HEK293 (cell line): ENCODE results near the gene RACK1.
"Not testable (repeated sequence)": the region's sequence is repeated elsewhere in the genome, so short reads cannot be mapped to it uniquely, and the experiment has no call there.

ENCODE experiments used
- CTCF ChIA-PET: fragments of 350-600 bp; formaldehyde crosslinking; extraction: SDS; loops from one replicate; lab custom pipeline; 2021; ENCODE audit warnings: antibody characterized with exemption; lab: Yijun Ruan, JAX
- POLR2A ChIA-PET: fragments of 300-600 bp; formaldehyde crosslinking; extraction: SDS; loops from one replicate; lab custom pipeline; 2020; ENCODE audit warnings: antibody characterized with exemption, inconsistent platforms; lab: Yijun Ruan, JAX
- H3K27ac ChIP-seq: fragments of 200-500 bp; sonication (Bioruptor generic); 2 replicates; pipeline ENCODE4 v1.5.1; 2014; ENCODE audit warnings: low read depth, low read length, control low read depth, inconsistent platforms; ENCODE audit errors: extremely low read depth
- H3K36me3 ChIP-seq, 2 experiments: fragments of 200-500 bp in 1 of 2; sonication (Bioruptor generic) in 1 of 2; 1 replicate in 1 of 2; 2 replicates in 1 of 2; pipeline ENCODE4 v1.5.1; 2014 to 2017; ENCODE audit warnings: inconsistent platforms in 2 of 2, low read length in 2 of 2; ENCODE audit not compliant: control insufficient read depth in 2 of 2, insufficient read depth in 1 of 2
- H3K4me1 ChIP-seq: fragments of 200-500 bp; sonication (Bioruptor generic); 2 replicates; pipeline ENCODE4 v1.5.1; 2014; ENCODE audit warnings: mild to moderate bottlenecking, low read length, inconsistent platforms; ENCODE audit not compliant: control insufficient read depth, insufficient read depth
- H3K4me3 ChIP-seq: 2 replicates; pipeline ENCODE4 v1.5.1; 2011; ENCODE audit warnings: low read depth, mild to moderate bottlenecking, control low read depth, low read length, moderate library complexity
- H3K9me3 ChIP-seq: fragments of 200-500 bp; sonication (Bioruptor generic); 2 replicates; pipeline ENCODE4 v1.5.1; 2014; ENCODE audit warnings: low read depth, low read length, inconsistent platforms; ENCODE audit not compliant: control insufficient read depth, insufficient read depth
- KLF17 ChIP-seq: fragments of 450-650 bp; formaldehyde crosslinking; IDR thresholded peaks from 2 replicates; pipeline ENCODE4 v1.5.1; 2016; ENCODE audit warnings: missing biosample characterization, missing genetic modification characterization
- MEIS1 ChIP-seq: sonication (generic); formaldehyde crosslinking; IDR thresholded peaks from 2 replicates; pipeline ENCODE4 v1.8.1; 2022; ENCODE audit warnings: missing genetic modification reagents, mild to moderate bottlenecking, borderline replicate concordance
- SP2 ChIP-seq: fragments of 450-650 bp; formaldehyde crosslinking; IDR thresholded peaks from 2 replicates; pipeline ENCODE4 v1.5.1; 2016; ENCODE audit warnings: missing biosample characterization, missing genetic modification characterization
- YY2 ChIP-seq: fragments of 450-650 bp; formaldehyde crosslinking; IDR thresholded peaks from 2 replicates; pipeline ENCODE4 v1.5.1; 2016; ENCODE audit warnings: missing biosample characterization, missing genetic modification characterization
- ZBTB26 ChIP-seq: fragments of 450-650 bp; formaldehyde crosslinking; optimal IDR thresholded peaks from 2 replicates; pipeline ENCODE3; 2016; ENCODE audit warnings: missing biosample characterization, mild to moderate bottlenecking, missing genetic modification characterization
- ZBTB6 ChIP-seq: fragments of 450-650 bp; formaldehyde crosslinking; IDR thresholded peaks from 2 replicates; pipeline ENCODE4 v1.5.1; 2017; ENCODE audit warnings: missing biosample characterization, missing genetic modification characterization
- ZFHX2 ChIP-seq: fragments of 450-650 bp; formaldehyde crosslinking; conservative IDR thresholded peaks from 2 replicates; pipeline ENCODE4 v1.5.1; 2016; ENCODE audit warnings: missing biosample characterization, missing genetic modification characterization
- ZNF138 ChIP-seq: fragments of 450-650 bp; formaldehyde crosslinking; IDR thresholded peaks from 2 replicates; pipeline ENCODE4 v1.5.1; 2016; ENCODE audit warnings: missing biosample characterization, missing genetic modification characterization, borderline replicate concordance
- ZNF24 ChIP-seq: fragments of 450-650 bp; formaldehyde crosslinking; IDR thresholded peaks from 2 replicates; pipeline ENCODE4 v1.5.1; 2016; ENCODE audit warnings: missing biosample characterization, missing genetic modification characterization
- ZNF26 ChIP-seq: fragments of 450-650 bp; formaldehyde crosslinking; IDR thresholded peaks from 2 replicates; pipeline ENCODE4 v1.5.1; 2016; ENCODE audit warnings: missing biosample characterization, missing genetic modification characterization
- ZNF350 ChIP-seq: fragments of 450-650 bp; formaldehyde crosslinking; IDR thresholded peaks from 2 replicates; pipeline ENCODE4 v1.5.0; 2017; ENCODE audit warnings: missing biosample characterization, mild to moderate bottlenecking, missing genetic modification characterization
- ZNF76 ChIP-seq: fragments of 450-650 bp; formaldehyde crosslinking; IDR thresholded peaks from 2 replicates; pipeline ENCODE4; 2016; ENCODE audit warnings: low read depth, missing biosample characterization, missing genetic modification characterization, borderline replicate concordance
- ZNF768 ChIP-seq: fragments of 450-650 bp; formaldehyde crosslinking; IDR thresholded peaks from 2 replicates; pipeline ENCODE4 v1.5.1; 2018; ENCODE audit warnings: missing biosample characterization, mild to moderate bottlenecking, missing genetic modification characterization
- ZNF791 ChIP-seq: fragments of 450-650 bp; formaldehyde crosslinking; IDR thresholded peaks from 2 replicates; pipeline ENCODE4 v1.5.1; 2016; ENCODE audit warnings: missing biosample characterization, missing genetic modification characterization
- ZNF837 ChIP-seq: fragments of 450-650 bp; formaldehyde crosslinking; IDR thresholded peaks from 2 replicates; pipeline ENCODE4 v1.5.1; 2016; ENCODE audit warnings: missing biosample characterization, missing genetic modification characterization
- ZNF843 ChIP-seq: fragments of 450-650 bp; formaldehyde crosslinking; IDR thresholded peaks from 2 replicates; pipeline ENCODE4 v1.5.1; 2016; ENCODE audit warnings: missing biosample characterization, missing genetic modification characterization
- TF ChIP-seq, protein P1 (sequence below): fragments of 450-650 bp; formaldehyde crosslinking; IDR thresholded peaks from 2 replicates; pipeline ENCODE4 v1.5.1; 2016; ENCODE audit warnings: missing biosample characterization, missing genetic modification characterization, low read depth
- TF ChIP-seq, protein P2 (sequence below): fragments of 450-650 bp; formaldehyde crosslinking; IDR thresholded peaks from 2 replicates; pipeline ENCODE4 v1.5.1; 2016; ENCODE audit warnings: missing biosample characterization, missing genetic modification characterization
- TF ChIP-seq, protein P3 (sequence below): IDR thresholded peaks from 2 replicates; pipeline ENCODE4 v1.6.1; 2011; ENCODE audit warnings: mild to moderate bottlenecking, low read depth, low read length, borderline replicate concordance

The RACK1 gene

DNA sequence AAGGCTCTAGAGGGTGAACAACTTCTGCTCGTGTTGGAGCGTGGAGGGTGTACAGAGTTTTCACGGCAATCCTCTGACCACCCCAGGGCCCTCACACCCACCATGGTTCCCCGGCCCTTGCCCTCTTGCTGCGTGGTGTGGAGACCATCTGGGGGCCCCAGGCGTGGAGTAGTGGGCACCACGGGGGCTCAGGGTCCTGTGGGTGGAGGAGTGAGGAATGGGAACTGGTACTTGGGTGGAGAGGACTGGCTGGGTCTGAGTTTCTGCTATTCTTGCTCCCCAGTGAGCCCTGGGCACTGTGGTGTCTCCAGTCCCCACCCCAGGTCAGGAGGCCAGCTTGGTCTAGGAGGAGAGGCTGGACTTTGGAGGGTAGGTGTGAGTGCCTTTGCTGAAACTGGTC is 39.2 kb upstream of the RACK1 start (continued):
- TF ChIP-seq ZBTB26 (tag by site-specific recombination), result no peak

GRCh38 chr5:181282415-181282814 is 38.7 kb upstream of the RACK1 start:
- POLR2A ChIA-PET, H3K4me1 ChIP-seq, CTCF ChIA-PET, H3K9me3 ChIP-seq, H3K36me3 ChIP-seq, H3K27ac ChIP-seq, H3K4me3 ChIP-seq: not testable (repeated sequence)

GRCh38 chr5:181281984-181282316 is 38.2 kb upstream of the RACK1 start:
- CTCF ChIA-PET, result no interaction called here
- Histone ChIP-seq H3K27ac (no peak overlapping the region), H3K36me3 (no peaks in the 10 kb centered on the region), H3K4me1 (no peaks in the 10 kb centered on the region), H3K9me3 (no peaks in the 10 kb centered on the region), H3K4me3 (no peak overlapping the region)
- no peak for TF ChIP-seq ZNF138
- TF ChIP-seq ZNF76 (tag by site-specific recombination), result no peak
- no peak for TF ChIP-seq ZNF350 (tag by site-specific recombination)
- TF ChIP-seq YY2 (tag by site-specific recombination), result no peak
- TF ChIP-seq ZNF24, result no peak
- TF ChIP-seq, protein P1, sequence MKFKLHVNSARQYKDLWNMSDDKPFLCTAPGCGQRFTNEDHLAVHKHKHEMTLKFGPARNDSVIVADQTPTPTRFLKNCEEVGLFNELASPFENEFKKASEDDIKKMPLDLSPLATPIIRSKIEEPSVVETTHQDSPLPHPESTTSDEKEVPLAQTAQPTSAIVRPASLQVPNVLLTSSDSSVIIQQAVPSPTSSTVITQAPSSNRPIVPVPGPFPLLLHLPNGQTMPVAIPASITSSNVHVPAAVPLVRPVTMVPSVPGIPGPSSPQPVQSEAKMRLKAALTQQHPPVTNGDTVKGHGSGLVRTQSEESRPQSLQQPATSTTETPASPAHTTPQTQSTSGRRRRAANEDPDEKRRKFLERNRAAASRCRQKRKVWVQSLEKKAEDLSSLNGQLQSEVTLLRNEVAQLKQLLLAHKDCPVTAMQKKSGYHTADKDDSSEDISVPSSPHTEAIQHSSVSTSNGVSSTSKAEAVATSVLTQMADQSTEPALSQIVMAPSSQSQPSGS (tag by site-specific recombination), result no peak
- TF ChIP-seq ZNF837 (tag by site-specific recombination), result no peak
- no peak for TF ChIP-seq ZFHX2 (tag by site-specific recombination)
- no peak for TF ChIP-seq ZNF791 (tag by site-specific recombination)
- no peak for TF ChIP-seq ZBTB6
- TF ChIP-seq, protein P2, sequence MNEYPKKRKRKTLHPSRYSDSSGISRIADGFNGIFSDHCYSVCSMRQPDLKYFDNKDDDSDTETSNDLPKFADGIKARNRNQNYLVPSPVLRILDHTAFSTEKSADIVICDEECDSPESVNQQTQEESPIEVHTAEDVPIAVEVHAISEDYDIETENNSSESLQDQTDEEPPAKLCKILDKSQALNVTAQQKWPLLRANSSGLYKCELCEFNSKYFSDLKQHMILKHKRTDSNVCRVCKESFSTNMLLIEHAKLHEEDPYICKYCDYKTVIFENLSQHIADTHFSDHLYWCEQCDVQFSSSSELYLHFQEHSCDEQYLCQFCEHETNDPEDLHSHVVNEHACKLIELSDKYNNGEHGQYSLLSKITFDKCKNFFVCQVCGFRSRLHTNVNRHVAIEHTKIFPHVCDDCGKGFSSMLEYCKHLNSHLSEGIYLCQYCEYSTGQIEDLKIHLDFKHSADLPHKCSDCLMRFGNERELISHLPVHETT (tag by site-specific recombination), result no peak
- no peak for TF ChIP-seq MEIS1
- TF ChIP-seq ZNF768 (tag by site-specific recombination), result no peak
- TF ChIP-seq ZNF26 (tag by site-specific recombination), result no peak
- TF ChIP-seq KLF17 (tag by site-specific recombination), result no peak
- no peak for TF ChIP-seq SP2
- TF ChIP-seq ZNF843, result no peak
- TF ChIP-seq, protein P3, sequence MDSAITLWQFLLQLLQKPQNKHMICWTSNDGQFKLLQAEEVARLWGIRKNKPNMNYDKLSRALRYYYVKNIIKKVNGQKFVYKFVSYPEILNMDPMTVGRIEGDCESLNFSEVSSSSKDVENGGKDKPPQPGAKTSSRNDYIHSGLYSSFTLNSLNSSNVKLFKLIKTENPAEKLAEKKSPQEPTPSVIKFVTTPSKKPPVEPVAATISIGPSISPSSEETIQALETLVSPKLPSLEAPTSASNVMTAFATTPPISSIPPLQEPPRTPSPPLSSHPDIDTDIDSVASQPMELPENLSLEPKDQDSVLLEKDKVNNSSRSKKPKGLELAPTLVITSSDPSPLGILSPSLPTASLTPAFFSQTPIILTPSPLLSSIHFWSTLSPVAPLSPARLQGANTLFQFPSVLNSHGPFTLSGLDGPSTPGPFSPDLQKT, result no peak
- POLR2A ChIA-PET, result no interaction called here
